CD8-positive, alpha-beta memory T cell (primary cell): ENCODE data around the gene VPREB3. TPM values are rescaled to one million over a fixed set of nuclear protein-coding genes. Genes with fewer than 3 reads are reported as not detected.

Source experiments
- CTCF ChIA-PET: fragments of 350-600 bp; sonication (Branson Sonifier 250); formaldehyde crosslinking; loops from one replicate; lab custom pipeline; 2021; ENCODE audit warnings: antibody characterized with exemption; lab: Charles Lee
- POLR2A ChIA-PET: fragments of 350-600 bp; sonication (Branson Sonifier 250); formaldehyde crosslinking; loops from one replicate; lab custom pipeline; 2021; ENCODE audit warnings: antibody characterized with exemption; lab: Charles Lee
- DNase-seq, 5 donors: peaks; one replicate each; pipeline versions ENCODE4 v3.0.0 to v3.0.0-alpha.2; 2020 to 2022; ENCODE audit warnings: mixed read lengths in 1 of 5
- H3K27ac ChIP-seq: one replicate; pipeline ENCODE4 v1.7.0; 2013; ENCODE audit warnings: low read depth, mild to moderate bottlenecking, low read length, moderate library complexity
- H3K27me3 ChIP-seq: 2 replicates; pipeline ENCODE4 v1.7.0; 2013; ENCODE audit warnings: low read length, mild to moderate bottlenecking; ENCODE audit not compliant: insufficient read depth, poor library complexity, severe bottlenecking
- H3K36me3 ChIP-seq: 2 replicates; pipeline ENCODE4 v1.7.0; 2013; ENCODE audit warnings: mild to moderate bottlenecking, low read length, moderate library complexity; ENCODE audit not compliant: insufficient read depth
- H3K4me1 ChIP-seq: 2 replicates; pipeline ENCODE4 v1.7.0; 2013; ENCODE audit warnings: mild to moderate bottlenecking, low read length, moderate library complexity; ENCODE audit not compliant: insufficient read depth
- H3K4me3 ChIP-seq: 2 replicates; pipeline ENCODE4 v1.7.0; 2013; ENCODE audit warnings: mild to moderate bottlenecking, low read length
- H3K9me3 ChIP-seq: 2 replicates; pipeline ENCODE4 v1.7.0; 2013; ENCODE audit warnings: mild to moderate bottlenecking, low read length
- H3K27ac Mint-ChIP-seq, 8 donors: one replicate each; pipeline ENCODE4 v1.8.0; 2020 to 2021; ENCODE audit warnings: mixed read lengths in 8 of 8, mild to moderate bottlenecking in 6 of 8, inconsistent platforms in 3 of 8, moderate library complexity in 3 of 8
- H3K27me3 Mint-ChIP-seq, 2 donors: one replicate each; pipeline ENCODE4 v1.8.0; 2020 to 2021; ENCODE audit warnings: mixed read lengths in 2 of 2, mild to moderate bottlenecking in 1 of 2, moderate library complexity in 1 of 2
- H3K36me3 Mint-ChIP-seq, 3 donors: one replicate each; pipeline ENCODE4 v1.8.0; 2020 to 2021; ENCODE audit warnings: mixed read lengths in 3 of 3, inconsistent platforms in 1 of 3, mild to moderate bottlenecking in 1 of 3
- H3K4me1 Mint-ChIP-seq, 3 donors: one replicate each; pipeline ENCODE4 v1.8.0; 2020 to 2021; ENCODE audit warnings: mixed read lengths in 3 of 3, inconsistent platforms in 1 of 3, mild to moderate bottlenecking in 1 of 3
- H3K4me3 Mint-ChIP-seq, 7 donors: one replicate each; pipeline ENCODE4 v1.8.0; 2020 to 2021; ENCODE audit warnings: mixed read lengths in 7 of 7, mild to moderate bottlenecking in 6 of 7, moderate library complexity in 4 of 7, inconsistent platforms in 2 of 7
- H3K9me3 Mint-ChIP-seq, 5 donors: one replicate each; pipeline ENCODE4 v1.8.0; 2020 to 2022; ENCODE audit warnings: mixed read lengths in 5 of 5, mild to moderate bottlenecking in 3 of 5, moderate library complexity in 2 of 5, inconsistent platforms in 1 of 5
- polyA plus RNA-seq: library from polyadenylated mRNA; unstranded; fragments of 300-500 nt; fragmentation: Illumina TruSeq; gene quantifications from one replicate; pipeline ENCODE4 v1.2.3, GENCODE V29; 2021
- total RNA-seq, 2 experiments: library from RNA; stranded (reverse); gene quantifications; one replicate each; pipeline ENCODE4 v1.2.3, GENCODE V29; 2021

The VPREB3 gene
- total and polyA plus RNA-seq, 3 experiments from 2014 or later, result not detected

DNA sequence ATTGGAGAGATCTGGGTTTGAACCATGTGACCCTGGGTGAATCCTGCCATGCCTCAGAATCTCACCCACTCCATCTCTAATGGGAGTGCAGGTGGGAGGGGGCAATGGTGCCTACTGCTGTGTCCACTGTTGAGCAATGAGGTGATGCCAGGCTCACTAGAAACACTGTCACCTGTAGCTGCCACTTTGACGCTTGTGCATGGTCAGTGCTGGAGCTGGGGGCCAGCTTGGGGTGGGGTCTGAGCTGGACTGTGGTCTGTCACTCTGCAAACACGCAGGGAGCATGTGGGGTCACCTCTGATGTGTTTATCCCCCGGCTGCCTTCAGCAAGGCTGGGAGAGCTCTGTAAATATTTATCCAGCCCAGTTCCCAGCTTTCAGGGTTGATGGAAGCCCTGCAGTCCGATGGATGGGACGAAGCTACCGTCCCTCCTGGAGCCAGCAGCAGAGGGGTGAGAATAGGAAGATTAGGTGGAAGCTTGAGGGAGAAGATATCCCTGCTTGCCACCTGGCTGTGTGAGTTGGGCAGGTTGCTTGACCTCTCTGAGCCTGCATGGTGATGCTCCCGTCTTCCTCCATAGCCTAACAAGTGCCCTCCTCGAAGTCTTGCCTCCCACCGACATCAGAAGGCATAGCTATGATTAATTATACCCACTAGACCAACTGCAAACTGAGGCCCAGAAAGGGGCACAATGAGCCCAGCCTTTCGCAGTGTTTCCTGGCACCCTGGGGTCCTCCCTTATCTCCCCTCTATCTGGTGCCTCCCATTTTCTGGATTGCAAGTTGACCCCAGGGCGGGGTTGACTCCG is 20.1 kb upstream of the VPREB3 start:
- Mint-ChIP-seq H3K27ac (peak overlapping the region in 1 of 8 donors; percentile 42), H3K27me3 (no peaks in the 10 kb centered on the region), H3K9me3 (no peaks in the 10 kb centered on the region), H3K36me3 (no peaks in the 10 kb centered on the region), H3K4me1 (peaks cover 10 to 21% (median 11%) of the 10 kb centered on the region in 3 donors), H3K4me3 (no peak overlapping the region)
- H3K9me3 ChIP-seq, result no peaks in the 10 kb centered on the region
- ChIA-PET CTCF (interaction anchor here (1.4 to 1.5 kb wide), 3 partner anchors 11 to 120 kb away, joined by 3 to 5 read pairs (median 4); partner anchors contain the start of gene MIF), POLR2A (no interaction called here)
- no peak for DNase-seq
- no peak overlapping the region for H3K4me3 ChIP-seq
- H3K27ac ChIP-seq, result no peak overlapping the region
- H3K27me3 ChIP-seq, result no peaks in the 10 kb centered on the region
- no peaks in the 10 kb centered on the region for H3K36me3 ChIP-seq
- peaks cover 8% of the 10 kb centered on the region for H3K4me1 ChIP-seq

- no peaks in the 10 kb centered on the region for H3K9me3 Mint-ChIP-seq
- Histone ChIP-seq H3K4me1 (peaks cover 8% of the 10 kb centered on the region), H3K27ac (no peak overlapping the region), H3K9me3 (no peaks in the 10 kb centered on the region), H3K27me3 (no peaks in the 10 kb centered on the region), H3K4me3 (no peak overlapping the region), H3K36me3 (no peaks in the 10 kb centered on the region)
- ChIA-PET CTCF (interaction anchor here (1.4 kb wide), 2 partner anchors 12 to 76 kb away, joined by 3 to 4 read pairs; no protein-coding TSS in a partner anchor), POLR2A (interaction anchor here (1.3 kb wide), 1 partner anchor 84 kb away, joined by 4 read pairs; the partner anchor contains the start of gene SLC2A11)
- no peaks in the 10 kb centered on the region for H3K27me3 Mint-ChIP-seq
- H3K4me1 Mint-ChIP-seq, result peaks cover 10 to 21% (median 11%) of the 10 kb centered on the region in 3 donors
- peak overlapping the region in 6 of 7 donors; percentile 18 to 72 (median 55) for H3K4me3 Mint-ChIP-seq
- peak overlapping the region in 3 of 8 donors; percentile 1 to 9 (median 3) for H3K27ac Mint-ChIP-seq
- H3K36me3 Mint-ChIP-seq, result no peaks in the 10 kb centered on the region
- no peak for DNase-seq
Measured at GRCh38 chr22:23773483-23774113, 19.4 kb upstream of the VPREB3 start.

DNA sequence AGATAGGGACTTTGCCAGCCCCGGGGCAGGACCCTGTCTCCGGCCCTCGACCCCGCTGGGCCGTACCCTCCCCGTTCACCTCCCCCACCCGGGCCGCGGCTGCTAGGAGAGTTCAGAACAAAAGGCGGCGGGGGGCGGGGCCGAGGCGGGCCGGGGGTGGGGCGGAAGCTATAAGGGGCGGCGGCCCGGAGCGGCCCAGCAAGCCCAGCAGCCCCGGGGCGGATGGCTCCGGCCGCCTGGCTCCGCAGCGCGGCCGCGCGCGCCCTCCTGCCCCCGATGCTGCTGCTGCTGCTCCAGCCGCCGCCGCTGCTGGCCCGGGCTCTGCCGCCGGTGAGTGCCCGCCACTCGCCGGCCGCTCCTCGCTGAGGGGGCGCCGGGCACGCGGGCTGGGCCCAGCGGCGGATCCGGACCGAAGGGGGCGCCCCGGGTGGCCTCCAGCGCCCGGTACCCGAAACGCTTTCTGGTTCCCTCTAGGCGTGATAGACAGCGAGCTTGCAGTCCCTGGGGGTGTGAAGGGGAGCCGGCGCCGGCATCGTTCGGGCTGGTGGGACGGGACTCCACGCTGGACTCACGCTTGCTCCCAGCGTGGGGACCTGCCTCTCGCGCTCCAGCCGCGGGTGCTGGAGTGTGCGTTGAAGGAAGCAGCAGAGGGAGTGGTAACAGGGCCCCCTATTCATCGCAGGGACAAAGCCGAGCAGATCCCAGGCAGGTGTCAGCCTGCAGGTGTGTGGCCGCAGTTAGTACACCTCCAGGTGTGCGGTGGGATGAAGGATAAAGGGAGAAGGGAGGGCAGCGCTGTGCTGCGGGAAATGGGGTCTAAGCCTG is 18.6 kb upstream of the VPREB3 start, which contains the start of gene MMP11:
Gene MMP11 (plus strand): TSS at position 201 of the 825 bp plus-strand sequence. CDS start 22 bp downstream, at position 223.
- Histone ChIP-seq H3K9me3 (no peaks in the 10 kb centered on the region), H3K4me3 (no peak within 1 kb of the TSS), H3K36me3 (no peaks in the 10 kb centered on the region), H3K27me3 (no peaks in the 10 kb centered on the region), H3K27ac (no peak within 1 kb of the TSS), H3K4me1 (peaks cover 13% of the 10 kb centered on the region)
- CTCF ChIA-PET, result interaction anchor here (2.9 kb wide), 1 partner anchor 85 kb away, joined by 10 read pairs; the partner anchor contains the start of gene SLC2A11
- H3K36me3 Mint-ChIP-seq, result no peaks in the 10 kb centered on the region
- POLR2A ChIA-PET, result interaction anchor here (1.3 kb wide), 2 partner anchors 14 to 84 kb away, joined by 4 read pairs; partner anchors contain the start of genes SLC2A11 and SMARCB1
- peak within 1 kb of the TSS; percentile 45 to 87 (median 72) for H3K4me3 Mint-ChIP-seq
- H3K4me1 Mint-ChIP-seq, result peaks cover 11 to 27% (median 12%) of the 10 kb centered on the region in 3 donors
- no peaks in the 10 kb centered on the region for H3K27me3 Mint-ChIP-seq
- no peaks in the 10 kb centered on the region for H3K9me3 Mint-ChIP-seq
- DNase-seq, result peak in 4 of 5 donors; percentile 42 to 70 (median 48)
- H3K27ac Mint-ChIP-seq, result peak within 1 kb of the TSS in 3 of 8 donors; percentile 1 to 47 (median 3)

DNA sequence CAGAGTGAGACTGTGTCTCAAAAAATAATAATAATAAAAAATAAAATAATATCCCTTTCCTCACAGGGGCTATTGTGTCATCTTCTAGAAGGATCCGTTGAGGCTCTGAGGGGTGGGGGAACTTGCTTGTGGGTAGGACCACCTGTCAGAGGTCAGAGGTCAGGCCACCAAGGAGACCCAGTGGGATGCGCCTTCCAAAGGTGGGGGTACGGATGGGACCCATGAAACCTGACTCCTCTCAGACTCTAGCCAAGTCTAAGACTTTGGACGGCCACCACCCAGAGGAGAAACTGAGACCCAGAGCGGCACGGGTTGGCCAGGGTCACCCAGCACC is 18.1 kb upstream of the VPREB3 start:
- H3K27ac Mint-ChIP-seq, result peak overlapping the region in 1 of 8 donors; percentile 47
- H3K27me3 ChIP-seq, result no peaks in the 10 kb centered on the region
- no peaks in the 10 kb centered on the region for H3K9me3 ChIP-seq
- H3K36me3 ChIP-seq, result no peaks in the 10 kb centered on the region
- no peaks in the 10 kb centered on the region for H3K9me3 Mint-ChIP-seq
- ChIA-PET POLR2A (interaction anchor here (1.3 kb wide), 2 partner anchors 15 to 85 kb away, joined by 4 read pairs; partner anchors contain the start of genes SLC2A11 and SMARCB1), CTCF (interaction anchor here (2.9 kb wide), 1 partner anchor 85 kb away, joined by 10 read pairs; the partner anchor contains the start of gene SLC2A11)
- no peaks in the 10 kb centered on the region for H3K27me3 Mint-ChIP-seq
- H3K4me3 ChIP-seq, result no peak overlapping the region
- H3K4me3 Mint-ChIP-seq, result peak overlapping the region; percentile 45 to 87 (median 72)
- no peak for DNase-seq
- no peaks in the 10 kb centered on the region for H3K36me3 Mint-ChIP-seq
- H3K27ac ChIP-seq, result no peak overlapping the region
- H3K4me1 Mint-ChIP-seq, result peaks cover 11 to 28% (median 12%) of the 10 kb centered on the region in 3 donors
- peaks cover 13% of the 10 kb centered on the region for H3K4me1 ChIP-seq

GRCh38 chr22:23769321-23769965 is 15.2 kb upstream of the VPREB3 start:
- ChIA-PET POLR2A (no interaction called here), CTCF (interaction anchor here (0.7 to 1.9 kb wide), 10 partner anchors 9 to 895 kb away, joined by 3 to 8 read pairs (median 3); partner anchors contain the start of genes SLC2A11 and ZNF70)
- no peak overlapping the region for H3K27ac ChIP-seq
- peak overlapping the region in 1 of 8 donors; percentile 56 for H3K27ac Mint-ChIP-seq
- H3K4me1 ChIP-seq, result peaks cover 26% of the 10 kb centered on the region
- no peak for DNase-seq
- H3K27me3 Mint-ChIP-seq, result no peaks in the 10 kb centered on the region
- peak overlapping the region; percentile 43 to 88 (median 60) for H3K4me3 Mint-ChIP-seq
- H3K4me1 Mint-ChIP-seq, result peaks cover 24 to 52% (median 31%) of the 10 kb centered on the region in 3 donors
- no peak overlapping the region for H3K4me3 ChIP-seq
- H3K27me3 ChIP-seq, result no peaks in the 10 kb centered on the region
- peaks cover 0 to 4% (median 0%) of the 10 kb centered on the region in 3 donors for H3K36me3 Mint-ChIP-seq
- H3K9me3 ChIP-seq, result no peaks in the 10 kb centered on the region
- H3K36me3 ChIP-seq, result no peaks in the 10 kb centered on the region
- H3K9me3 Mint-ChIP-seq, result no peaks in the 10 kb centered on the region

DNA sequence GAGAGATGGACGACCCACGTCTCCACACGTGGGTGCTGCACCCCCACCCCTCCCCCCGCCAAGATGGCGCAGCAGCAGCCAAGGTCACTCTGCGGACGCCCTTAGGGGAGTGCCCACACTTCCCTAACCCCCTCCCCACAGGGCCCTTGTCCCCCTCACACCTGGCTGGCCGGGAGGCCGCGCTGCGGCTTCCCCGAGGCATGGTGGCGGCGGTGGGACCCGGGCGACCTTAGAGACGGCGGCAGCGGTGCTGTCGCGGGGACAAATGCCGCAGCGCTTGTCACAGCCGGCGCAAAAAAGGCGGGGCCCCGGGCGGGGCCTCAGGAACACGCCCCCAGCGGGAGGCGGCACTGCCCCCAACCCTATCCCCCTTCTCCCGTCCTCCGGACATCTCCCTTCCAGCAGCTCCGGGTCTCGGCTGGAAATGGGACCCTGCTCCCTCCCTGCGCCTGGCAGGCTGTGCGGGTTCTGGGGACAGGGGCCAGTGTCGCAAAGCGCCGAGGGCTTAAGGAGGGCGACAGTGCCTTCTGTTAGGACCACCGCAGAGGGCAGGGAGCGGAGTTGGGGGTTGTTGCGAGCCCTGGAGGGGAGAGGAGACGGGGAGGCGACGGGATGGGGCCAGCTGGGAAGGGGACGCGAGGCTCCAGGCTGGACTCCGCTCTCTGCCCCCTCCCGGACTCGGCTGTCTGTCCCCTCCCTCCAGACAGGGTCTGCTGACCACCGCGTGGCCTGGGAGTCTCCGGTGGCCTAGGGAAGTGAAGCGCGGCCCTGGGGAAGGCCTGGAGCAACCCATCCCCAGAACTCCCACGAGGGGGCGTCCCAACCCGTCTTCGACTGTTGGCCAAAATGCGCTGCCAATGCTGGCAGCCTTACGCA is 13.7 kb upstream of the VPREB3 start, which contains the start of gene CHCHD10:
Gene CHCHD10 (minus strand): TSS at position 300 of the 876 bp plus-strand sequence. CDS start 98 bp downstream, at position 202.
- POLR2A ChIA-PET, result interaction anchor here (0.9 to 1.0 kb wide), 2 partner anchors 18 to 90 kb away, joined by 3 read pairs; partner anchors contain the start of gene SLC2A11
- H3K4me1 Mint-ChIP-seq, result peaks cover 27 to 59% (median 38%) of the 10 kb centered on the region in 3 donors

More for the DNA sequence above, 13.7 kb upstream of the VPREB3 start, which contains the start of gene CHCHD10:
- H3K27ac ChIP-seq, result peak within 1 kb of the TSS; percentile 72
- Mint-ChIP-seq H3K36me3 (peaks cover 0 to 4% (median 0%) of the 10 kb centered on the region in 3 donors), H3K9me3 (no peaks in the 10 kb centered on the region), H3K27me3 (no peaks in the 10 kb centered on the region), H3K27ac (peak within 1 kb of the TSS; percentile 50 to 87 (median 74)), H3K4me3 (peak within 1 kb of the TSS; percentile 81 to 93 (median 86))
- no peaks in the 10 kb centered on the region for H3K36me3 ChIP-seq
- H3K9me3 ChIP-seq, result no peaks in the 10 kb centered on the region
- DNase-seq, result peak; percentile 66 to 82 (median 69)
- H3K4me3 ChIP-seq, result peak within 1 kb of the TSS; percentile 92
- CTCF ChIA-PET, result interaction anchor here (1.2 to 1.7 kb wide), 4 partner anchors 10 to 89 kb away, joined by 3 to 8 read pairs (median 4); partner anchors contain the start of gene SLC2A11
- no peaks in the 10 kb centered on the region for H3K27me3 ChIP-seq
- peaks cover 41% of the 10 kb centered on the region for H3K4me1 ChIP-seq
